Panc1 (cell line): Measurements from ENCODE around the gene NFATC1. TPM values are rescaled to one million over a fixed set of nuclear protein-coding genes. Genes with fewer than 3 reads are reported as not detected.
A peak's percentile ranks its signal among the peaks of the same experiment; 100 is the strongest.

Experiments
- ATAC-seq: fragments of 200-7000 bp; cut with Tn5 transposase; 2 replicates; pipeline ENCODE4 v1.9.1; 2020; ENCODE audit warnings: mild to moderate bottlenecking, moderate library complexity
- BruUV-seq: library from RNA; stranded (reverse); fragments of 400-500 nt; replicated peaks from 2 replicates; lab custom pipeline; 2021; lab: Mats Ljungman, UMichigan
- CTCF ChIA-PET: fragments of 300-600 bp; sonication (Branson Sonifier 250); formaldehyde crosslinking; loops from one replicate; lab custom pipeline; 2022; ENCODE audit warnings: antibody characterized with exemption; lab: Charles Lee
- POLR2A ChIA-PET: fragments of 300-600 bp; sonication (Branson Sonifier 250); formaldehyde crosslinking; loops from one replicate; lab custom pipeline; 2022; ENCODE audit warnings: antibody characterized with exemption; lab: Charles Lee
- DNase-seq: peaks from one replicate; pipeline ENCODE4 v3.0.0-alpha.2; 2010; ENCODE audit warnings: low read depth, low spot score
- H3K27ac ChIP-seq: 2 replicates; pipeline ENCODE4 v1.5.1; 2011; ENCODE audit warnings: mild to moderate bottlenecking, low read length, inconsistent platforms
- H3K27me3 ChIP-seq: fragments of 200-500 bp; sonication (Bioruptor generic); 2 replicates; pipeline ENCODE4 v1.6.0; 2014; ENCODE audit warnings: low read length, inconsistent platforms; ENCODE audit not compliant: control insufficient read depth, insufficient read depth
- H3K36me3 ChIP-seq: fragments of 200-500 bp; sonication (Bioruptor generic); 2 replicates; pipeline ENCODE4 v1.5.1; 2014; ENCODE audit warnings: inconsistent platforms, mild to moderate bottlenecking, low read length, moderate library complexity; ENCODE audit not compliant: control insufficient read depth, insufficient read depth
- H3K4me1 ChIP-seq: 2 replicates; pipeline ENCODE4 v1.5.1; 2011; ENCODE audit warnings: inconsistent platforms, mild to moderate bottlenecking, low read length, moderate library complexity; ENCODE audit not compliant: control insufficient read depth, insufficient read depth
- H3K4me3 ChIP-seq, 2 experiments: 2 replicates each; pipeline ENCODE4 v1.5.1; 2011 to 2012; ENCODE audit warnings: low read depth in 2 of 2, low read length in 2 of 2, mild to moderate bottlenecking in 2 of 2, inconsistent platforms in 1 of 2, moderate library complexity in 1 of 2
- H3K9me3 ChIP-seq: fragments of 200-500 bp; sonication (Bioruptor generic); 2 replicates; pipeline ENCODE4 v1.5.1; 2014; ENCODE audit warnings: low read depth, mild to moderate bottlenecking, inconsistent platforms, low read length, moderate library complexity; ENCODE audit not compliant: control insufficient read depth, insufficient read depth
- CTCF ChIP-seq: fragments of 450-650 bp; IDR thresholded peaks from 2 replicates; pipeline ENCODE4 v1.5.1; 2017; ENCODE audit warnings: mild to moderate bottlenecking
- POLR2AphosphoS5 ChIP-seq: IDR thresholded peaks from 2 replicates; pipeline ENCODE4 v1.6.1; 2012; ENCODE audit warnings: mild to moderate bottlenecking, low read depth, low read length, moderate library complexity
- REST ChIP-seq, 2 experiments: IDR thresholded peaks; 2 replicates each; pipeline ENCODE4 v1.6.1; 2011 to 2012; ENCODE audit warnings: low read depth in 2 of 2, control low read depth in 1 of 2, low read length in 1 of 2, mild to moderate bottlenecking in 1 of 2, moderate library complexity in 1 of 2; ENCODE audit not compliant: insufficient read depth in 1 of 2
- SIN3A ChIP-seq: IDR thresholded peaks from 2 replicates; pipeline ENCODE4 v1.6.1; 2012; ENCODE audit warnings: low read depth, mild to moderate bottlenecking, low read length, moderate library complexity, borderline replicate concordance; ENCODE audit not compliant: insufficient read depth
- in situ Hi-C: cut with HindIII; loops from 2 replicates; pipeline ENCODE4 v1.10.0; 2016; ENCODE audit warnings: low sequenced_read_pairs, low pct_unique_long_range_greater_than_20kb
- intact Hi-C: fragments of 100-400 bp; cut with micrococcal nuclease; formaldehyde crosslinking; loops from one replicate; pipeline ENCODE4 v1.10.0; 2022; ENCODE audit not compliant: unreplicated experiment
- total RNA-seq: library from RNA; stranded (reverse); gene quantifications from one replicate; pipeline ENCODE4 v1.2.1, GENCODE V29; 2021; ENCODE audit not compliant: unreplicated experiment

NFATC1 gene
- total RNA-seq, 1 experiment from 2014 or later = 30.8 TPM

GRCh38 chr18:79360933-79361332, 34.8 kb upstream of the NFATC1 start:
- H3K9me3 ChIP-seq = no peaks in the 10 kb centered on the region
- no peak for ATAC-seq
- CTCF ChIA-PET = no interaction called here
- no peaks in the 10 kb centered on the region; the same call in 1 of the 2 replicates for H3K36me3 ChIP-seq
- TF ChIP-seq POLR2AphosphoS5 (no peak), CTCF (no peak), SIN3A (no peak)
- BruUV-seq = no TSS peak
- in situ Hi-C loops = no loop called here
- no peaks in the 10 kb centered on the region for H3K27me3 ChIP-seq
- no peaks in the 10 kb centered on the region; the same call in 1 of the 2 replicates for H3K4me1 ChIP-seq
- intact Hi-C loops = no loop called here
- no peak for DNase-seq
- no peak overlapping the region for H3K4me3 ChIP-seq
- POLR2A ChIA-PET = no interaction called here
- H3K27ac ChIP-seq = no peak overlapping the region

GRCh38 chr18:79361766-79362522, 33.8 kb upstream of the NFATC1 start:
- H3K4me1 ChIP-seq = no peaks in the 10 kb centered on the region; the same call in 1 of the 2 replicates
- 0 out of 2 replicates have a peak overlapping the region, but pooled peaks have one; percentile 3 for H3K27ac ChIP-seq
- TF ChIP-seq REST (IDR thresholded peaks at IDR 0.05; ENCODE audit: insufficient read depth in 1 of 2, low read depth in 2 of 2, low read length in 1 of 2) = no peak
- TF ChIP-seq POLR2AphosphoS5 = no peak
- no peak for TF ChIP-seq CTCF
- no peak overlapping the region for H3K4me3 ChIP-seq
- intact Hi-C loops = no loop called here
- DNase-seq = peak; percentile 89
- CTCF ChIA-PET = no interaction called here
- no TSS peak for BruUV-seq
- in situ Hi-C loops = no loop called here
- H3K27me3 ChIP-seq = no peaks in the 10 kb centered on the region
- ATAC-seq = peak; percentile 97
- no peaks in the 10 kb centered on the region; the same call in 1 of the 2 replicates for H3K36me3 ChIP-seq
- POLR2A ChIA-PET = no interaction called here
- no peaks in the 10 kb centered on the region for H3K9me3 ChIP-seq
